Bone marrow (tissue), 2 donors: Measurements from ENCODE around the gene TRAF3.
A peak's percentile ranks its signal among the peaks of the same experiment; 100 is the strongest.
"Not testable (repeated sequence)": the region's sequence is repeated elsewhere in the genome, so short reads cannot be mapped to it uniquely, and the experiment has no call there.

ENCODE experiments used
- DNase-seq, 2 donors: peaks; one replicate each; lab custom pipeline; 2025; lab: John Stamatoyannopoulos, UW

The TRAF3 gene

GRCh38 chr14:102752239-102752847 lies 24.9 kb upstream of the TRAF3 start:
- no peak for DNase-seq

- no peak for DNase-seq
These were observed 22.6 kb upstream of the TRAF3 start for GRCh38 chr14:102754370-102755262.

DNA sequence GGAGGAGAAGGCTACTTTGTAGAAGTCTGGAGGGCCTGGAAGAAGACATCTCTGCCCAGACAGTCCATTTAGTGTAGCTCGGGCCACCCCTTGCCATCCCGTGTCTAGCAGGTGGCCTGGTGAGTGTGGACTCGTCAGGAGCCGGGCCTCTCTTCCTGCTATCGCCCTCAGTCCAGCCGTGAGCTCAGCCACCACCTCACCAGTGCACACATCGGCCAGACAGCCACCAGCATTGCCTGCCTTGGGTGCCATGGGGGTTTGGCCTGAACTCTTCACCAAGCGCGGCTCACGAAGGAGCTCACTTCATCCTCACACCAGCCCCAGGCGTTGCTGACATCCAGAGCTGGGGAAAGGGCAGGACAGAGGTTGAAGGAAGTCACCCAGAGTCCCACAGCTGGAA lies 19.6 kb upstream of the TRAF3 start:
- no peak for DNase-seq

GRCh38 chr14:102758087-102758486 lies 19.2 kb upstream of the TRAF3 start:
- no peak for DNase-seq

DNA sequence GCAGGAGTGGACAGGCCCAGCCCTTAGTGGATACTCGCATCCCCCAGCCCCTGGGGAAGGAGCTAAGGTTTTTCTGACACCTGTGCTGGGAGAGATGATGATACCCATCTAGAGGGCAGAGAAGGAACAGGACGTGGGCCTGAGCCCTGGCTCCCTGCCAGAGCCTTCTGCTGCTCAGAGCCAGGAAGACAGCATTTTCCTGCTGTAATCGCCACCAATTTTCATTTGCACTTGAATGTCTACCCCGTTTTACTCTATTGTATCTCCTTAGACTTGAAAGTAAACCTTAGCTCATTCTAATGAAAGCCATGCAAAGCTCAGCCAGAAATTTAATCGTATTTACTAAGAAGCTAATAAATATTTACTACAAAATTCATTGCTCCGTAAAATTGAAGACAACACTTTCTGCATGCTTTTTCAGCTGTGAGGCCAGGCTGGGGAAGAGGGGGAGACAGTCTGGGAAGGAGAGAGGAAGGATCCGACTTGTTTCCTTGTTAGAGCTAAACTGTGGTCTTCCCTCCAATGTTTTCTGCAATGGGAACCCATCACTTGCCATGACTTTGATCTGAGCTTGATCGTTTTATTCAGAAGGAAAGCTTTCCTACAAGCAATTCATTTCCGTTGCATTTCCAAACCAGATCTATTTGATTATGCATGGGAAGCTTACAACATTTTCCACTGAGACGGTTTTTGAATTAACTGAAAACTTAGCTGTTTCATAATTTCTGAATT lies 17.6 kb upstream of the TRAF3 start:
- no peak for DNase-seq

DNA sequence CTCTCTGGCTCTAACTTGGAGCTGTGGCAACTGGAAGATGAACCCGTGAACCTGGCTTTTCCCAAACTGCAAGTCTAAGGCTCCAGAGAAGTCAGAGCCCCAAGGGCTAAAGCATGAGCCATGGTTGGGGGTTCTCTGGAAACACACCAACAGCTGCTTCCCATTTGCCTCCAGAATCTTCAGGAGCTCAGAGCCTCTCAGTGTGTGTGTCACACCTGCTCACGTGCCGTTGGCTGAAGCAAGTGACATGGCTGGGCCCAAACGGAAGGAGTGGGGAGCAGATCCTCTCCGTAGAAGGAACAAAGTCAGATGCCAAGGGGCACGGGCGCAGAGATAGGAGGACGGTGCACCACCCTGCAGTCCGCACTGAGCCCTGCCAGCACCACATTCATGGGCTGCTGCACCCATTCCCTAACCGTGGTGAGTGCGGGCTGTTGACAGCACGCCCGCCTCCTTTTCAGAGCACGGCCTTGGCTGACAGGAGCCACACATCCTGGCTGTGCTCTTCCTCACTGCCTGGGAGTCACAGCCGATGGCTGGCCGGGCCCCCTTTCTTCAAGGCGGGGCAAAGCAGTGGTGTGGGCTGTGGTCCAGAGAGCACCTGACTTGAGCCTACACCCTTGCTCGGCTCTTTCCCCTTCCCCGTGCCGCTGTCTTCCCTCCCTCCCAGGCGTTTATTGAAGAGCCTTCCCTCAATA lies 16.6 kb upstream of the TRAF3 start:
- DNase-seq: no peak

DNA sequence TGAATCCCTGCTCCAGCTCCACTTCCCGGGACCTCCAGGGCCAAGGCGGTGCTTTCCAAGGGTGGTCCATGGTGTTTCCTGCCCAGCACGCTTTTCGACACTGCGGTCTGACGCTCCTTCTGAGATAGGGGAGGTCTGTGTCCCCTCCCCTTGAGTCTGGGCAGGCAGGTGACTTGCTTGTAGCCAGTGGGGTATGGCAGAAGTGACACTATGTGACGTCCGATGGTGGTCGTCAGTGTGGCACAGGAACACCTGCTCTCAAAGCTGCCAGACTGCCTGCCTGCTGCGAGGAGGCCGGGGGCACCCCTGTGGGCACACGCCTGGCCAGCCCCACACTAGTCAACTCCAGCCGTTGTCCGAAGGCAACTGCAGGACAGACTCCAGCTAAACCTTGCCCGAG lies 16.0 kb upstream of the TRAF3 start:
- no peak for DNase-seq

DNA sequence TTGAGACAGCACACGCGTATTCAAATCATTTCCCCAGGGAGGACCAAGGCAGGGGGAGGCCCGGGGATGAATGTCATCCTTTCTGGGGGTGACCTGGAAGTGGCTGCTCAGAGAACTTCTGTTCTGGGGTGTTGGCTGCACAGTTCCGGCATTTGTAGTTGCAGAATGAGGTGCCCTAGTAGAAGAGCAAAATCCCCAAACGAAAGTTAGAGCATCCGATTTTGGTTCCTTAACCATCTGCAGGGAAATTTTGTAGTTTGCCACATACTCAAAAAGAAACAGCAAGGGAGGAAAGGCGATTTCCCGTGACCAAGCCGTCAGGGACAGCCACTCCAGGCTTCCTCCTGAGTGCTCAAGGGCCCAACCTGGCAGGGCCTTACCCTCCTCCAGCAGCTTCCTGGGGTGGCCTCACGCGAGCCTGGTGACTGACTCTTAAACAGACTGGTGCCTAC lies 13.0 kb upstream of the TRAF3 start:
- no peak for DNase-seq

DNA sequence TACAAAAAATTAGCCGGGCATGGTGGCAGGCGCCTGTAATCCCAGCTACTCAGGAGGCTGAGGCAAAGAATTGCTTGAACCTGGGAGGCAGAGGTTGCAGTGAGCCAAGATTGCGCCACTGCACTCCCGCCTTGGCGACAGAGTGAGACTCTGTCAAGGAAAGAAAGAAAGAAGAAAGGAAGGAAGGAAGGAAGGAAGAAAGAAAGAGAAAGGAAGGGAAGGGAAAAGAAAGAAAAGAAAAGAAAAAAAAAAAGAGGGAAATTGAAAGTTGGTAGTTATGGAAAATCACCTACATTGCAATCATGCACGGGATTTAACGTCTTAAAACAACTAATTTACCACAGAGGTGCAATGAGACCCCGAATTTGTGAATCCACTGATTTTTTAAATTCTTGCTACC lies 11.5 kb upstream of the TRAF3 start:
- DNase-seq: not testable (repeated sequence)

GRCh38 chr14:102768223-102769048 lies 8.8 kb upstream of the TRAF3 start:
- DNase-seq: peak in 1 of 2 donors; percentile 79

- DNase-seq: no peak
These were observed 8.3 kb upstream of the TRAF3 start for GRCh38 chr14:102769049-102769327.

- no peak for DNase-seq
These were observed 6.8 kb upstream of the TRAF3 start for GRCh38 chr14:102770147-102771123.

- DNase-seq: no peak
These were observed 6.1 kb upstream of the TRAF3 start for GRCh38 chr14:102771144-102771543.

DNA sequence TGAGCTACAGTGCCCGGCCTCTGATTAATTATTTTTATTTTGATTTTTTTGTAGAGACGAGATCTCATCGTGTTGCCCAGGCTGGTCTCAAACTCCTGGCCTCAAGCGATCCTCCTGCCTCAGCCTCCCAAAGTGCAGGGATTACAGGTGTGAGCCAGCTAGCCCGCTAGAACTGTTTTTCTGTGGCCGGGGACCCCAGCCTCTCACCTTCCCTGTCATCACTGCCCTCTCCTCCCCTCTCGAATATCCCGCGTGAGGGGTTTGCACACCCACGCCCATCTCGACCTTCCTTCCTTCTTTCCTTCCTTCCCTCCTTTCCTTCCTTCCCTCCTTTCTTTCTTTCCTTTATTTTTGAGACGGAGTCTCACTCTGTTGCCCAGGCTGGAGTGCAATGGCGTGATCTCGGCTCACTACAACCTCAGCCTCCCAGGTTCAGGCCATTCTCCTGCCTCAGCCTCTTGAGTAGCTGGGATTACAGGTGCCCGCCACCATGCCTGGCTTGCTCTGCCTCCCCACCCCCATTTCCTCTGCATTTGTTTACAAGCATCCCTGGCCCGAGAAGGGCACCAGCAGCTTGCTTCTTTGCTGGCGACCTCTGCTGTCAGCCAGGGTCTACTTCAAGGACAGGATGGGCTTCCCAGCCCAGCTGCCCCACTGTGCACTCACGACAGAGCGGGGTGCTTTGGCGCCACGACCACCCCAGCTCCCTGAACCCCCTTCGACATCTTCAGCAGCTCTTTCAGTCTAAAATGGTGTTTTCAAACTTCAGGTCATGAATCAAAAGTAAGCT lies 4.3 kb upstream of the TRAF3 start:
- DNase-seq: no peak

DNA sequence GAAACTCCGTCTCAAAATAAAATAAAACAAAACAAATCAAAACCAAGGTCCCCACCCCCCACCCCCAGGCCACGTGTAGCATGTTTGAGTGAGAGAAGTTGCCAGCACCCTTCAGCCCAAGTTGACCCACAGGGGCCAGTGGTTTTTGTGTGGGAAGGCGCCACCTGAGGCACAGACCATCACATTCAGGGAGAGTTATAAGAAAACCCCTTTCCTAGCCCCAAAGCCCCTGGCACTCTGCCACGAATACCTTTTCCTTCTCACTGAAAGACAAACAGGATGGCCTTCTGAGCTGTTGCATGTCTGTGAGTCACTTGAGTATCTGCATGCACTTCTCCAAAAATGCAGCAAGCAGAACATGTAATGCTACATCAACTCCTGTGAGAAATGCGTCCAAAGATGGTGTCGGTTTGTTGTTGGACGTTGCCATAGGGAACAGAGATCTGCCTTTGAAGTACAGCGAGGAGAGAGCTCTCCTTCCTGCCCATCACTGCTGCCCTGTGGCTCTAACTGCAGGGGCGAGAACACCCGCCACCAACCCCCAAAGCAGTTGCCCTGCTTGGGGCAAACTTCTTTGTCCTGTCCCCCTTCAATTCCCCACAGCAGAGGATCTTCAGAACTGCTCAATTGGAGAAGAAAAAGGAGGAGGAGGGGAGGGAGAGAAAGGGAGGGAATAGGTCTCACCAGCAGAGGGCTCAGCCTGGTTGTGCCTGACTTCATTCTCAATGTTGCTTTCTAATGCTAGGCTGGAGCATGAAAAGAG lies 2.7 kb upstream of the TRAF3 start:
- DNase-seq: peak in 1 of 2 donors; percentile 55

DNA sequence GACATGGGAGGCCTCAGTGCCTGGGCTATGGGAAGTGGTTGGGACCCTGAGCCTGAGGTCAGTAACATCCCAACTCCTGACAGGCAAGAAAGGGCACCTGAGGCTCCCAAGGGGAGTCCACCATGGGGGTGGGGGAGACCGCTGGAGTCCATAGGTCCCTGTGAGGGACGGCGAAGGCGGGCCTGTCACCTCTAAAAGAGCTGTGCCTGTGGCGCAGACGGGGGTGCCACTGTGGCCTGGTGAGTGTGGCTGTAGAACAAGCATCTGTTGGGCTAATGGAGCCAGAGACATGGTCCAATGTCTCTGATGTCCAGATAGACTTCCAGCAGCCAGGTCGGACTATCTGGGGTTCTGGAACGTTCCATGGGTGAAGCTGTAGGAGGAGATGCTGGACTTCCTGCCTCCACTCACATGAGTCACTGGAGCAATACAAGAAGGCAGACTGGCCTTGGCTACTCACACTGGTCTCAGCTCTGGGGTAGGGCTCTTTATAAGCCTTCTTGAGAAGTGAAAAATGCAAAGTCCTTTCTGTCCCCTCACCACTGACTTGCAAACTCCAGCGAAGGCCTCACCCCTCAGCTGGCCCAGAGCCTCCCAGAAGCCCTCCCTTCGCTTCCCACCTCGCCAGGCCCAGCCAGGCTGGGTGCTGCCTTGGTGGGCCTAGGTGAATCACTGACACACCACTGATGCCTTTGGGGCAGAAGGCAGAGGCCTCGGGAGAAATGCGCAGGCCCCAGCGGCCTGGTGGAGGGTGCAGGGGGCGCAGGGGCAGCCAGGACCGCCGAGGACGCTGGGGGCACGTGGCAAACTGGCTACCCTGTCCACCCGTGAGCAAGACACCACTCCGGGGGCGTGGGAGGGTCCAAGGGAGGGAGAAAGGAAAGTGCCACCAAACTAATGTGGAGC lies 1.1 kb upstream of the TRAF3 start:
- no peak for DNase-seq

DNA sequence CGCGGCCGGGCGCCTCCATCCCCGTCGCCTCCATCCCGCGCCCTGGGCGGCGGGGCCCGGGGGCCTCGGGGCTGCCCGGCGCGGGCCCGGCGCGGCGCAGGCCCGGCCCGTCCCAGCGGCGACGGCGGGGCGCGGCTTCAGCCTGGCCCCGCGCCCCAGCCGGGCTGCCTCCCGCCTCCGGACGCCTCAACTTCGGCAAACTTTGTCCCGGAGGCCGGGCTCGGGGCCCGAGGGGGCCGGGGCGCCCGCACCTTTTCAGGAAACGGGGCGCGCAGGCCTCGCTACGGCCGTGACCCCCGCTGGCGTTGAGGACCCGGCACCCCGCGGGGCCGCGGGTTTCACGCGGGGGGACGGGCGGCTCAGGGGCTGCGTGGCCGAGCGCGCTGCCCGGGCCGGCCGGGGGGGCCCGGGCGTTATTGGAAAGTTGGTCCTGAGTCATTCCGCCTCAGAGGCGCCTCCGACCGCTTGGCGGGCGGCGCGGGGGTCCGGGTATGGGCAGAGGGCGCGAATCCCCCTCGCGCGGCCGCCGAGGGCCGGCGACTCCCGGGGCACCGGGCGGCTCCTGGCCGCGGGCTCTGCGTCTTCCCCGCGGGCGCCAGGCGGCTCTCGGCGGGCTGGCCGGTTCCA lies 575 bp downstream of the TRAF3 start:
- no peak for DNase-seq
